GM12892 (cell line): Measurements from ENCODE around the gene PIGV.

Experiments used
- POLR2A ChIP-seq: IDR thresholded peaks from 2 replicates; pipeline ENCODE4 v1.6.1; 2011; ENCODE audit warnings: low read depth, low read length, control low read depth
- POLR2AphosphoS5 ChIP-seq: IDR thresholded peaks from 2 replicates; pipeline ENCODE4 v1.6.1; 2011; ENCODE audit warnings: low read depth, low read length, control low read depth
- TAF1 ChIP-seq: IDR thresholded peaks from 2 replicates; pipeline ENCODE4 v1.6.1; 2011; ENCODE audit warnings: low read depth, mild to moderate bottlenecking, control low read depth, low read length, borderline replicate concordance

GRCh38 chr1:26791148-26791547, 3.4 kb downstream of the PIGV start:
- TF ChIP-seq POLR2A: no peak
- TF ChIP-seq POLR2AphosphoS5: no peak
- no peak for TF ChIP-seq TAF1
